Trophoblast cell (in vitro differentiated cells and primary cell): ENCODE results near the gene CAPNS2.

Experiments used
- DNase-seq, 2 donors: peaks; one replicate each; pipeline ENCODE4 v3.0.0-alpha.2; 2016
- H2AFZ ChIP-seq: 2 replicates; pipeline ENCODE4 v1.6.1; 2013; ENCODE audit warnings: low read length, moderate library complexity, mild to moderate bottlenecking; ENCODE audit not compliant: insufficient read depth, poor library complexity
- H2AK5ac ChIP-seq: 2 replicates; pipeline ENCODE4 v1.6.1; 2013; ENCODE audit warnings: mild to moderate bottlenecking, low read length
- H2BK120ac ChIP-seq: 2 replicates; pipeline ENCODE4 v1.6.1; 2013; ENCODE audit warnings: low read length, mild to moderate bottlenecking, moderate library complexity; ENCODE audit not compliant: insufficient read depth, poor library complexity
- H2BK12ac ChIP-seq: 2 replicates; pipeline ENCODE4 v1.6.1; 2013; ENCODE audit warnings: mild to moderate bottlenecking, low read length, moderate library complexity
- H2BK5ac ChIP-seq: 2 replicates; pipeline ENCODE4 v1.6.1; 2013; ENCODE audit warnings: low read length, low read depth, moderate library complexity, mild to moderate bottlenecking; ENCODE audit not compliant: poor library complexity
- H3K14ac ChIP-seq: 2 replicates; pipeline ENCODE4 v1.6.1; 2013; ENCODE audit warnings: mild to moderate bottlenecking, low read length
- H3K18ac ChIP-seq: 2 replicates; pipeline ENCODE4 v1.6.1; 2013; ENCODE audit warnings: mild to moderate bottlenecking, low read length
- H3K23ac ChIP-seq: 2 replicates; pipeline ENCODE4 v1.6.1; 2013; ENCODE audit warnings: low read length
- H3K27ac ChIP-seq: 2 replicates; pipeline ENCODE4 v1.5.1; 2013; ENCODE audit warnings: low read depth, mild to moderate bottlenecking, inconsistent platforms, low read length, moderate library complexity
- H3K27me3 ChIP-seq: 2 replicates; pipeline ENCODE4 v1.6.1; 2013; ENCODE audit warnings: inconsistent platforms, mild to moderate bottlenecking, low read length, moderate library complexity; ENCODE audit not compliant: insufficient read depth
- H3K36me3 ChIP-seq, 2 experiments: 1 replicate in 1 of 2; 2 replicates in 1 of 2; pipeline ENCODE4 v1.6.1; 2013; ENCODE audit warnings: low read length in 2 of 2, mild to moderate bottlenecking in 2 of 2, moderate library complexity in 1 of 2; ENCODE audit not compliant: insufficient read depth in 2 of 2, control insufficient read depth in 1 of 2
- H3K4ac ChIP-seq: 2 replicates; pipeline ENCODE4 v1.6.1; 2013; ENCODE audit warnings: low read depth, mild to moderate bottlenecking, low read length, moderate library complexity
- H3K4me1 ChIP-seq, 2 experiments: 1 replicate in 1 of 2; 2 replicates in 1 of 2; pipeline ENCODE4 v1.6.1; 2013; ENCODE audit warnings: low read length in 2 of 2, mild to moderate bottlenecking in 2 of 2, moderate library complexity in 1 of 2; ENCODE audit not compliant: insufficient read depth in 2 of 2, control insufficient read depth in 1 of 2
- H3K4me2 ChIP-seq: 2 replicates; pipeline ENCODE4 v1.6.1; 2013; ENCODE audit warnings: inconsistent platforms, mild to moderate bottlenecking, low read length, moderate library complexity
- H3K4me3 ChIP-seq: 2 replicates; pipeline ENCODE4 v1.5.1; 2013; ENCODE audit warnings: mild to moderate bottlenecking, low read depth, low read length, inconsistent platforms
- H3K79me1 ChIP-seq: one replicate; pipeline ENCODE4 v1.6.1; 2013; ENCODE audit warnings: low read length
- H3K79me2 ChIP-seq: 2 replicates; pipeline ENCODE4 v1.6.1; 2013; ENCODE audit warnings: low read length, mild to moderate bottlenecking; ENCODE audit not compliant: control insufficient read depth, insufficient read depth, poor library complexity
- H3K9ac ChIP-seq: 2 replicates; pipeline ENCODE4 v1.6.1; 2013; ENCODE audit warnings: mild to moderate bottlenecking, low read length
- H3K9me3 ChIP-seq: 2 replicates; pipeline ENCODE4 v1.6.1; 2013; ENCODE audit warnings: low read depth, mild to moderate bottlenecking, control low read depth, inconsistent platforms, low read length; ENCODE audit not compliant: insufficient read depth
- H4K12ac ChIP-seq: 2 replicates; pipeline ENCODE4 v1.6.1; 2013; ENCODE audit warnings: low read depth, mild to moderate bottlenecking, low read length, moderate library complexity
- H4K8ac ChIP-seq: 2 replicates; pipeline ENCODE4 v1.6.1; 2013; ENCODE audit warnings: low read depth, mild to moderate bottlenecking, low read length, moderate library complexity
- H4K91ac ChIP-seq: one replicate; pipeline ENCODE4 v1.6.1; 2013; ENCODE audit warnings: low read depth, mild to moderate bottlenecking, low read length, moderate library complexity
- WGBS: extraction: QIAGEN DNeasy Blood & Tissue Kit; methylation state at CpG from one replicate; pipeline ENCODE4 v1.1.7; 2013; ENCODE audit warnings: missing lambda C conversion rate; ENCODE audit not compliant: insufficient read length, insufficient coverage; ENCODE audit errors: extremely low coverage; 5-methylcytosine and 5-hydroxymethylcytosine counted together

CAPNS2 gene

DNA sequence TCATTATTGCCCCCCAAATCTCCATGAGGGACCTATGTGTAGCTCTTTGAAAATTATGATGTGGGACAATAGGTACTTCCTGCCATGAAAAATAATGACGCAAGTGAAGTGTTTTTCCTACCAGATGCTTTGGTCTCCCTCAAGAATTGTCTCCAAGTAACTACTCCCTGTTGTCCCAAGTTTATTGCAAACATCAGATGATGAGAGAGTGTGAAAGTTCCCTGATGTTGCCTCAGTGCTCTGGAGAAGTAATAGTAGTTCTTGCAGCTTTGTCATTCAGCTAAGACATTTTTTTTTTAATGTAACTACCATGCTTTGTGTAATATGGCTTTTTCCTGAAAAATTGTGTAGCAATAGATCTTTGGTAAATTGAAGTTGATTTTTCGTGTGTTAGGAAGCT lies 37.5 kb upstream of the CAPNS2 start:
- peaks cover 3 to 9% of the 10 kb centered on the region in 2 experiments for H3K36me3 ChIP-seq
- no peak for DNase-seq
- H3K9me3 ChIP-seq, result no peaks in the 10 kb centered on the region
- no peak overlapping the region for H2BK12ac ChIP-seq
- no peak overlapping the region for H2AFZ ChIP-seq
- H3K9ac ChIP-seq, result no peak overlapping the region
- H3K23ac ChIP-seq, result no peak overlapping the region
- H3K14ac ChIP-seq, result no peak overlapping the region
- no peak overlapping the region for H3K27ac ChIP-seq
- H3K4me1 ChIP-seq, result no peaks in the 10 kb centered on the region
- H3K79me1 ChIP-seq, result no peaks in the 10 kb centered on the region
- no peak overlapping the region for H4K8ac ChIP-seq
- H4K91ac ChIP-seq, result no peak overlapping the region
- WGBS, result no CpG with 5 or more reads among the region's 2 CpGs
- H3K4me2 ChIP-seq, result no peak overlapping the region
- no peak overlapping the region for H3K18ac ChIP-seq
- no peak overlapping the region for H3K4me3 ChIP-seq
- H4K12ac ChIP-seq, result no peak overlapping the region
- no peak overlapping the region for H2AK5ac ChIP-seq
- H3K4ac ChIP-seq, result no peak overlapping the region
- H2BK120ac ChIP-seq, result no peak overlapping the region
- H3K79me2 ChIP-seq, result no peaks in the 10 kb centered on the region
- H2BK5ac ChIP-seq, result no peak overlapping the region
- no peaks in the 10 kb centered on the region for H3K27me3 ChIP-seq

DNA sequence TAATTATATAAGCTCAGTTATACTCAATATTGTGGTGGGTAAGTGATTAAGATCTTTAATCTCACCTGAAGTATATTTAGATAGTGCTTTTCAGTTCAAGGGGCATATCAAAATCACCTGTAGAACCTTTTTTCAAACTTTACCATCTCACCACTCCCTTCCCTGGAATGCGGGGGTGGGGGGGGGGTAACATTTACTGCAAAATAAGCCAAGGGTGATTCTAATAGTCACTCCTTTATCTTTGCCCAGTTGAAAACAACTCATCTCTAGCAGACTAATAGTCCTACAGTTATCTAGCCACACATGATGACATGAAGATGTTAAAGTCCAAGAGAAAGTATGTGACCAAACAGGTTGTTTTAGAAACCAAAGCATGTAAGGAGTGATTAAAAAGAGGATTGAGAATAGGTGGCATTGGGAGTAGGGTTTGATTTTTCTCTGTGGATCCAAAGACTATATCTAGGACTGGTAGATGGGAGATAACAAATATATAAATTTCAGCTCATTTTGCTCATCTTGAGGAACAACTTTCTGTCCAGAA lies 36.1 kb upstream of the CAPNS2 start:
- H2AFZ ChIP-seq, result no peak overlapping the region
- no peak overlapping the region for H3K4ac ChIP-seq
- H3K79me1 ChIP-seq, result no peaks in the 10 kb centered on the region
- no peak overlapping the region for H3K4me2 ChIP-seq
- no peak overlapping the region for H2AK5ac ChIP-seq
- no peak overlapping the region for H3K27ac ChIP-seq
- H3K18ac ChIP-seq, result no peak overlapping the region
- H3K9me3 ChIP-seq, result no peaks in the 10 kb centered on the region
- H2BK12ac ChIP-seq, result no peak overlapping the region
- no peak overlapping the region for H3K9ac ChIP-seq
- no peak overlapping the region for H2BK120ac ChIP-seq
- WGBS, result no CpG with 5 or more reads among the region's 1 CpG
- H3K4me1 ChIP-seq, result no peaks in the 10 kb centered on the region
- no peak overlapping the region for H4K8ac ChIP-seq
- no peak overlapping the region for H3K14ac ChIP-seq
- H4K12ac ChIP-seq, result no peak overlapping the region
- no peak overlapping the region for H4K91ac ChIP-seq
- no peaks in the 10 kb centered on the region for H3K27me3 ChIP-seq
- H3K4me3 ChIP-seq, result no peak overlapping the region
- H2BK5ac ChIP-seq, result no peak overlapping the region
- DNase-seq, result peak in 1 of 2 donors; percentile 85
- H3K79me2 ChIP-seq, result no peaks in the 10 kb centered on the region
- no peak overlapping the region for H3K23ac ChIP-seq
- peaks cover 3 to 9% of the 10 kb centered on the region in 2 experiments for H3K36me3 ChIP-seq

DNA sequence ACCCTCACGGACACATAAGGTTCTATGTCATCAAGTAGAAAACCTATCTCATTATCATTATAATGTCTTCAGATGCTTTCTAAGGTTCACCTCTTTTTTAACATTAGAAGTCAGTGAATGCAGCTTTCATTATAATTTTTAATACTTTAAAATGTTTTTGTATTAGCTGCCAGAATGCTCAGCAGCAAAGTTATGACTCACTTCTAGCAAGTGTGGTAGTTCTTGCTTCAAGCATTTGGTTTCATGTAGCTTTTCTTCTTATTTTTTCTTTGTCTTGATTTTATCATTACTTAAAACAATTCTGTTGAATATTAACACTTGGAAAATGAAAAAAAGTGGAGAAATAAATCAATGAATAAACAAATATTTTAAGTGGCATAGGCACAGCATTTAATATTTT lies 34.3 kb upstream of the CAPNS2 start:
- no peak overlapping the region for H4K12ac ChIP-seq
- no peak overlapping the region for H3K27ac ChIP-seq
- no peak overlapping the region for H3K4ac ChIP-seq
- H3K18ac ChIP-seq, result no peak overlapping the region
- no peak overlapping the region for H2BK120ac ChIP-seq
- H2BK12ac ChIP-seq, result no peak overlapping the region
- H3K36me3 ChIP-seq, result peaks cover 6 to 14% of the 10 kb centered on the region in 2 experiments
- H3K9me3 ChIP-seq, result no peaks in the 10 kb centered on the region
- H3K23ac ChIP-seq, result no peak overlapping the region
- H3K14ac ChIP-seq, result no peak overlapping the region
- no peak overlapping the region for H2BK5ac ChIP-seq
- no peak overlapping the region for H2AK5ac ChIP-seq
- no peaks in the 10 kb centered on the region for H3K79me1 ChIP-seq
- WGBS, result no CpG with 5 or more reads among the region's 1 CpG
- no peak overlapping the region for H3K9ac ChIP-seq
- H3K4me1 ChIP-seq, result no peaks in the 10 kb centered on the region
- no peaks in the 10 kb centered on the region for H3K27me3 ChIP-seq
- H3K4me2 ChIP-seq, result no peak overlapping the region
- H2AFZ ChIP-seq, result no peak overlapping the region
- no peaks in the 10 kb centered on the region for H3K79me2 ChIP-seq
- no peak overlapping the region for H4K8ac ChIP-seq
- H3K4me3 ChIP-seq, result no peak overlapping the region
- no peak for DNase-seq
- no peak overlapping the region for H4K91ac ChIP-seq

DNA sequence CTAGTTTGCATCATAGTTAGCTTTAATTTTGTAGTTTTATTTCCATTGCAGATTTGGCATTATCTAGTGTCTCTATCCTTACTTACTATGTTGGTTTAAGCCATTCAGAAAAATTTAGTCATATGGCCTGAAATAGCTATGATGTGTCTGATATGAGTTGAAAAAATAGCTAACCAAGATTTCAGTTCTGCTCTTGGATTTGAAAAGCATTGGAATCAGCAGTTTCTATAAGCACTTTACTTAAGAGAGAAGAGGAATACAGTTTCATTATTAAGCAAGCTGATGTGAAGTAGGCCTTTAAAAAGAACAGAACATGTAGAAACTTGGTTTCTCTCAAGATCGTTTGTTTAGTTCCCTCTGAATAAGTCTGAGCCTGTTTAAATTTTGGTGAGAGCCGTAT lies 31.7 kb upstream of the CAPNS2 start:
- no CpG with 5 or more reads among the region's 2 CpGs for WGBS
- no peaks in the 10 kb centered on the region for H3K27me3 ChIP-seq
- H4K12ac ChIP-seq, result no peak overlapping the region
- H3K36me3 ChIP-seq, result peaks cover 7 to 22% of the 10 kb centered on the region in 2 experiments
- H2BK12ac ChIP-seq, result no peak overlapping the region
- H3K23ac ChIP-seq, result no peak overlapping the region
- H3K14ac ChIP-seq, result no peak overlapping the region
- no peak overlapping the region for H3K4ac ChIP-seq
- no peaks in the 10 kb centered on the region for H3K9me3 ChIP-seq
- H3K4me3 ChIP-seq, result no peak overlapping the region
- no peak overlapping the region for H3K18ac ChIP-seq
- no peak overlapping the region for H3K4me2 ChIP-seq
- H2BK5ac ChIP-seq, result no peak overlapping the region
- H4K8ac ChIP-seq, result no peak overlapping the region
- no peak overlapping the region for H2BK120ac ChIP-seq
- H2AFZ ChIP-seq, result no peak overlapping the region
- no peak overlapping the region for H3K27ac ChIP-seq
- no peak for DNase-seq
- H3K4me1 ChIP-seq, result no peaks in the 10 kb centered on the region
- no peaks in the 10 kb centered on the region for H3K79me1 ChIP-seq
- no peak overlapping the region for H2AK5ac ChIP-seq
- H4K91ac ChIP-seq, result no peak overlapping the region
- H3K79me2 ChIP-seq, result no peaks in the 10 kb centered on the region
- H3K9ac ChIP-seq, result no peak overlapping the region
